GM12872 (cell line): ENCODE measurements around the gene CCL24.

Experiments
- TF ChIP-seq, protein P1 (sequence below): IDR thresholded peaks from 3 replicates; pipeline ENCODE4 v1.5.1; 2011; ENCODE audit warnings: low read depth, mild to moderate bottlenecking, low read length, moderate library complexity; ENCODE audit not compliant: insufficient read depth

The CCL24 gene

GRCh38 chr7:75823198-75823910 lies 9.7 kb upstream of the CCL24 start:
- TF ChIP-seq, protein P1, sequence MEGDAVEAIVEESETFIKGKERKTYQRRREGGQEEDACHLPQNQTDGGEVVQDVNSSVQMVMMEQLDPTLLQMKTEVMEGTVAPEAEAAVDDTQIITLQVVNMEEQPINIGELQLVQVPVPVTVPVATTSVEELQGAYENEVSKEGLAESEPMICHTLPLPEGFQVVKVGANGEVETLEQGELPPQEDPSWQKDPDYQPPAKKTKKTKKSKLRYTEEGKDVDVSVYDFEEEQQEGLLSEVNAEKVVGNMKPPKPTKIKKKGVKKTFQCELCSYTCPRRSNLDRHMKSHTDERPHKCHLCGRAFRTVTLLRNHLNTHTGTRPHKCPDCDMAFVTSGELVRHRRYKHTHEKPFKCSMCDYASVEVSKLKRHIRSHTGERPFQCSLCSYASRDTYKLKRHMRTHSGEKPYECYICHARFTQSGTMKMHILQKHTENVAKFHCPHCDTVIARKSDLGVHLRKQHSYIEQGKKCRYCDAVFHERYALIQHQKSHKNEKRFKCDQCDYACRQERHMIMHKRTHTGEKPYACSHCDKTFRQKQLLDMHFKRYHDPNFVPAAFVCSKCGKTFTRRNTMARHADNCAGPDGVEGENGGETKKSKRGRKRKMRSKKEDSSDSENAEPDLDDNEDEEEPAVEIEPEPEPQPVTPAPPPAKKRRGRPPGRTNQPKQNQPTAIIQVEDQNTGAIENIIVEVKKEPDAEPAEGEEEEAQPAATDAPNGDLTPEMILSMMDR = no peak

DNA sequence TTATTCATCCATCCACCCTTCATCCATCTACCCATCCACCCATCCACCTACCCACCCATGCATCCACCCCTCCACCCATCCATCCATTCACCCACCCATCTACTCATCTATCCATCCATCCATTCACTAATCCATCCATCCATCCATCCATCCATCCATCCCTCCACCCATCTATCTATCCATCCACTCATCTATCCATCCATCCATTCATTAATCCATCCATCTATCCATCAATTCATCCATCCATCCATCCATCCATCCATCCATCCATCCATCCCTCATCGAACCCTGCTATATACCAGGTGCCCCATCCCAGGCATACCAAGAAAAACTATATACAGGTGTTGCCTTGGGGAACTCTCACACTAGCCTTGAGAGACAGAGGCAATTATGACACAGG lies 7.1 kb upstream of the CCL24 start:
- TF ChIP-seq, protein P1 = no peak

DNA sequence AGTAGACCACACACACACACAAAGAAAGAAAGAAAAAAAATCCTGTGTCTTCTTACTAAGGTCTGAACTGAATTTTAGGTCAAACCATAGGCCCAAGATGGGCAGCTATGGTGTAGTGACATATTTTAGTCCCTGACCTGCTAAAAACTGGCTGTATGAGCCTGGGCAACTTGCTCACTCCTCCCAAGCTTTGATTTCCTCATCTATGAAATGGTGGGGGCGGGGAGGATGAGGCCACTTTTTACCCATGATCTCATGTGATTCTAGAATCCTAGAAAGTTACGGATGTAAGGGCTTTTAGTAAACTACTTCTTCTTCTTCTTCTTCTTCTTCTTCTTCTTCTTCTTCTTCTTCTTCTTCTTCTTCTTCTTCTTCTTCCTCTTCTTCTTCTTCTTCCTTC lies 6.1 kb upstream of the CCL24 start:
- TF ChIP-seq, protein P1 = no peak

GRCh38 chr7:75818472-75818871 lies 4.9 kb upstream of the CCL24 start:
- TF ChIP-seq, protein P1 = no peak

GRCh38 chr7:75817116-75817515 lies 3.5 kb upstream of the CCL24 start:
- TF ChIP-seq, protein P1 = no peak

DNA sequence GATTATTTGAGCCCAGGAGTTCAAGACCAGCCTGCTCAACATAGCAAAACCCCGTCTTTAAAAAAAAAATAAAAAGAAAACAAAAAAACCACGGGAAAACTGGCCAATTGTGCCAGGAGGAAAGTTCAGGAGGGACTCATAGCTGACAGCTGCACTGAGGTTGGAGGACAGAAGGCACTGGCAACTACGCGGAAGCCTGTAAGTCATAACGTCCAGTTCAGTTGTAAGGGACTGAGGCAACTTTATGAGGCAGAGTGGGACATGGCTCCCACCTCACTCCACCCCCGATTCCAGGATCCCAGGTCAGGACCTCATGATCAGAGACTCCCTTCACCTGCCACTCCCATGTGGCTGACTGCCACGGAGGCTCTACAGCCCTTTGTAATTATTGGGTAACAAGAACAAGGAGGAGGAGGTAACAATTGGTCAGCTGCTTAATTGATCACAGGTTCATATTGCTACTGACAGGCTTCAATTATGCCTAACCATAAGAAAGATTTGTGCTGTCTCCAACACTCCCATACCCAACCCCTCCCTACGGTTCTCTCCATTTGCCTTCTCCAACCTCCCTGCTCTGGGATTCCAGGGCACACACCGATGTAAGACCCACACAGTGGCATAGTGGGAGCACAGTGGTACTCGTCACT lies 1.9 kb upstream of the CCL24 start:
- TF ChIP-seq, protein P1 = no peak

DNA sequence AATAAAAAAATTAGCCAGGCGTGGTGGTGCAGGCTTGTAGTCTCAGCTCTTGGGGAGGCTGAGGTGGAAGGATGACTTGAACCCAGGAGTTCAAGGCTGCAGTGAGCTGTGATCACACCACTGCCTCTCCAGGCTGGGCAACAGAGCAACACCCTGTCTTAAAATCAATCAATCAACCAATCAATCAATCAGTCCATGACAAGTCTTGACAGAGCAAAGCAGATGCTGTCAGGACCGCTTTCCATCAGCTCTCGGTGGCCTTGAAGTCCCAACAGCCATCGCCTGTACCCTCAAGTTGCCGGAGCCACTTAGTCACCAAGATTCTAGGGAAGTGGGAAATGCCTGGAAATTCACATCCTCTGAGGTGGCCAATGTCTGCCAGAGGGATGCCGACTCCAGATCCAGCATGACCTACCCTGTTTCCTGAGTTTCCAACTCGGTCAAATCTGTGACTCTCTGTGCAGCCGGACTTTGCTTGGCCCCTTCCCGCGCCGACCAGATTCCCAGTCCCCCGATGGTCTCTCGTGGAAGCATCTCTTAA lies 871 bp upstream of the CCL24 start:
- TF ChIP-seq, protein P1 = no peak
